Activated T-helper 2 cell treated with anti-CD3 and anti-CD28 coated beads, Interferon-gamma antibody, Interleukin-2, Interleukin-4, amounts not matched to agents 10 μg/mL and 5 μg/mL and 100 μg/mL, durations not matched to agents 14 hours and 24 hours and 36 hours (primary cell): ENCODE data around the gene DOCK8. TPM values are rescaled to one million over a fixed set of nuclear protein-coding genes. Genes with fewer than 3 reads are reported as not detected.
"Not testable (repeated sequence)": the region's sequence is repeated elsewhere in the genome, so short reads cannot be mapped to it uniquely, and the experiment has no call there.

ENCODE experiments used
- DNase-seq: peaks from one replicate; pipeline ENCODE4 v3.0.0; 2021; ENCODE audit warnings: low spot score
- H3K27ac Mint-ChIP-seq: one replicate; pipeline ENCODE4 v1.8.0; 2021; ENCODE audit warnings: mixed read lengths
- H3K27me3 Mint-ChIP-seq: one replicate; pipeline ENCODE4 v1.8.0; 2021; ENCODE audit warnings: low read depth, mixed read lengths
- H3K36me3 Mint-ChIP-seq: one replicate; pipeline ENCODE4 v1.8.0; 2021; ENCODE audit warnings: low read depth, mixed read lengths
- H3K4me1 Mint-ChIP-seq: one replicate; pipeline ENCODE4 v1.8.0; 2021; ENCODE audit warnings: low read depth, mixed read lengths
- H3K4me3 Mint-ChIP-seq: one replicate; pipeline ENCODE4 v1.8.0; 2021; ENCODE audit warnings: low read depth, mild to moderate bottlenecking, moderate library complexity, mixed read lengths
- H3K9me3 Mint-ChIP-seq: one replicate; pipeline ENCODE4 v1.8.0; 2021; ENCODE audit warnings: mixed read lengths
- intact Hi-C: fragments of 100-400 bp; cut with micrococcal nuclease; formaldehyde crosslinking; loops from one replicate; pipeline ENCODE4 v1.15.1; 2023
- total RNA-seq: library from RNA; stranded (reverse); gene quantifications from 2 replicates; pipeline ENCODE4 v1.2.3, GENCODE V29; 2022

The DOCK8 gene
- total RNA-seq, 1 donor from 2014 or later, result 113 TPM

DNA sequence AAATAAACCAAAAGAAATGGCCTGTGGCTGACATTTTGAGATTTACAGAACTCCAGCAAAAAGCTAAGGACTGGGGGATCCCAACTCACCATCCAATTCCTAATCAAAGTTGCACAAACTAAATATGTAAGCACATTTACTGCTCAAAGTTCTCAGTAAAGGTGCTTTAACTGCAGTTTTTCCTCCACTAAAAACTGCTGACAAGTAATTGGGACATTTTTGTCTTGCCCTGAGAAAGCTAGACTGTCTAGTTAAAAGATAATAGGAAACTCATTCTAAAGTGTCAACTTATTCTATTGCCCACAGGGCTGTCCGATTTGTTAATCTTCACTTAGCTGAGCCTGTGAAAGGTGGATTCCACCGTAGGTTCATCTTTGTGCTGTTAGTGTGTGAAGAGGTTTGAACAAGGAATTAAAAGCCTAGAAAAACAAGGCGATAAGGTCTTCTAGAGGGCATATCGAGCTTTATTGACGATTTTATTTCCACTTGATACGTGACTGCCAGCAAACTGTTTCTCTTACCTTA is 1.0 kb downstream of the DOCK8 start:
- H3K4me1 Mint-ChIP-seq, result peaks cover 35% of the 10 kb centered on the region
- H3K9me3 Mint-ChIP-seq, result no peaks in the 10 kb centered on the region
- intact Hi-C loops, result loop anchor here (1.0 kb wide), 1 partner anchor 63 kb away; no protein-coding TSS in a partner anchor
- H3K27ac Mint-ChIP-seq, result no peak overlapping the region
- no peak for DNase-seq
- peak overlapping the region; percentile 85 for H3K4me3 Mint-ChIP-seq
- H3K36me3 Mint-ChIP-seq, result peaks cover 24% of the 10 kb centered on the region
- H3K27me3 Mint-ChIP-seq, result peaks cover 12% of the 10 kb centered on the region

DNA sequence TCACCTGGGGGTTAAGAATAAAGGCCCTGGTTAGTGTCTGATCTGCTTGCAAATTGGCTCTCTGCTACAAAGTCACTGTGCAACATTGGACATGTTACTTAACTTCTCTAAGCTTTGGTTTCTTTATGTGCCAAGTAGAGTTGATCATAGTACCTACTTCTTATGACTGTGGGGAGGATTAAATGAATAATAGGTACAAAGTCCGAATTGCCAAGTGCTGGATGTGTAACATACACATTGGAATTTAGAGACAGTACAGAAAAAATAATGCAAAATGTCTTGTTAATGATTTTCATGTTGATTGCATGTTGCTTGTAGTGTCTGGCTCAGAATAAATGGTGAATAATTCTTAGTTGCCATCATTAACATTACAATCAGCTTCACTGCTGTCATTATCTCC is 2.2 kb downstream of the DOCK8 start:
- Mint-ChIP-seq H3K27me3 (peaks cover 12% of the 10 kb centered on the region), H3K27ac (no peak overlapping the region), H3K4me1 (peaks cover 39% of the 10 kb centered on the region), H3K36me3 (peaks cover 24% of the 10 kb centered on the region), H3K9me3 (no peaks in the 10 kb centered on the region), H3K4me3 (peak overlapping the region; percentile 85)
- DNase-seq, result no peak
- intact Hi-C loops, result no loop called here

DNA sequence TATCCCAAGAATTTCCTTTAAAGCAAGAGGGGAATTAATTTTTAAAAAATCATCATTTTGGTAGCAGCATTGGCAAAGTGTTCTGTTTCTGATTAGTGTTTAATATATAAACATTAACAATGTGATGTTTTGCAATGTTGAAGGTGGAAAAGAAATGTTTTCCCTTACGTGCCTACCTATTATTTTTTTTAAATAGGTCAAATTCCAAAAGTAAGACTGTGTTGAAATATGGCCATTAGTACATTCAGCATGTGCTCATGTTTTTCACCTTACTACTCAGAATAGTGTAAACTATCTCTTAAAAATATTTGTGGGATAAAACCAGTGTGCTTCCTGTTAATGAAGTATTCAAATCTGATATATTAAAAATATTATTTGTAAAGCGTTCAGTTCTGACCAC is 3.3 kb downstream of the DOCK8 start:
- Mint-ChIP-seq H3K4me1 (peaks cover 50% of the 10 kb centered on the region), H3K27me3 (peaks cover 11% of the 10 kb centered on the region), H3K4me3 (no peak overlapping the region), H3K27ac (no peak overlapping the region), H3K36me3 (peaks cover 24% of the 10 kb centered on the region), H3K9me3 (no peaks in the 10 kb centered on the region)
- intact Hi-C loops, result no loop called here
- DNase-seq, result no peak

DNA sequence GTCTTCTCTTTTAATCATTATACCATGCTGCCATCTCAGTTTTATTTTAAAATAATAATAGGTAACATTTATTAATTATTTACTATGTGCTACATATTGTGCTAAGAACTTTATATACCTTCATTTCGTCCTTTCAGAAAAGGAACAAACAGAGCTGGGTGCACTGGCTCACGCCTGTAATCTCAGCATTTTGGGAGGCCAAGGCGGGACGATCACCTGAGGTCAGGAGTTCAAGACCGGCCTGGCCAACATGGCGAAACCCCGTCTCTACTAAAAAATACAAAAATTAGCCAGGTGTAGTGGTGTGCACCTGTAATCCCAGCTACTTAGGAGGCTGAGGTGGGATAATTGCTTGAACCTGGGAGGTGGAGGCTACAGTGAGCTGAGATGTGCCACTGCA is 4.4 kb downstream of the DOCK8 start:
- DNase-seq, H3K27ac Mint-ChIP-seq, H3K27me3 Mint-ChIP-seq, H3K9me3 Mint-ChIP-seq, H3K4me3 Mint-ChIP-seq, intact Hi-C loops: not testable (repeated sequence)
- Mint-ChIP-seq H3K4me1 (peaks cover 58% of the 10 kb centered on the region), H3K36me3 (peaks cover 24% of the 10 kb centered on the region)

- Mint-ChIP-seq H3K4me1 (peaks cover 58% of the 10 kb centered on the region), H3K27ac (no peak overlapping the region), H3K36me3 (peaks cover 29% of the 10 kb centered on the region), H3K4me3 (no peak overlapping the region), H3K27me3 (peaks cover 10% of the 10 kb centered on the region), H3K9me3 (no peaks in the 10 kb centered on the region)
- intact Hi-C loops, result no loop called here
- no peak for DNase-seq
Observed at GRCh38 chr9:219670-220365, 5.2 kb downstream of the DOCK8 start.

DNA sequence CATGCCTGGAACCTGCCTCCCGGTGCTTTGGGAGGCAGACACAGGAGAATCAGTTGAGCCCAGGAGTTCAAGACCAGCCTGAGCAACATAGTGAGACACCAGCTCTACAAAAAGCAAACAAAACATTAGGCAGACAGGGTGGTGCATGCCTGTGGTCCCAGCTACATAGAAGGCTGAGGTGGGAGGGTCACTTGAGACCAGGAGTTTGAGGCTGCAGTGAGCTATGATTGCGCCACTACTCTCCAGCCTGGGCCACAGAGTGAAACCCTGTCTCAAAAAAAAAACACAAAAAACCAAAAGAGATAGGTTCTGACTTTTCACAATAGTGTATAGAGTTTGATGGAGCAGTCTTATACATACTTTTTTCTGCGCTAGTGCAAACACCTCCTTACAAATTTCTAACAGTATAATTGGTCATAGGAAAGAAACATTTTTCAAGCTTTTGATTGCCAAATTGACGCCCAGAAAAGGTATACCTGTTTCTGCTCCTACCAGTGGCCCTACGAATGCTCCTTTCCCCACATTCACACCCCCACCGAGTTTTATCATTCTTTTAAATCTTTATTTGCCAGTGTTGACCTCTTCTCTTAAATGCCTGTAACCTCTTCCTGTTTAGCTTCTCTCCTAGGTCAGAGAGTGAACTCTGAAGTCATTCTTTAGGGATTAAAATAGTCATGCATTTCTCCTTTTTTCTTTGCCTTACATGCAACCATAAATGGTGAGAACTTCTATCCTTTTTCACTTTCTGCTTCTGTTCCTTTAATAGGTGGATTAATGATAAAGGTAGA is 7.5 kb downstream of the DOCK8 start:
- Mint-ChIP-seq H3K4me1 (peaks cover 42% of the 10 kb centered on the region), H3K27me3 (peaks cover 3% of the 10 kb centered on the region), H3K36me3 (peaks cover 18% of the 10 kb centered on the region), H3K27ac (peak overlapping the region; percentile 74), H3K4me3 (peak overlapping the region; percentile 28), H3K9me3 (no peaks in the 10 kb centered on the region)
- intact Hi-C loops, result no loop called here
- no peak for DNase-seq

- Mint-ChIP-seq H3K4me3 (peak overlapping the region; percentile 28), H3K27ac (peak overlapping the region; percentile 74), H3K4me1 (peaks cover 38% of the 10 kb centered on the region), H3K9me3 (peaks cover 6% of the 10 kb centered on the region), H3K36me3 (peaks cover 21% of the 10 kb centered on the region), H3K27me3 (no peaks in the 10 kb centered on the region)
- no peak for DNase-seq
- intact Hi-C loops, result no loop called here
Observed at GRCh38 chr9:223152-223551, 8.5 kb downstream of the DOCK8 start.

DNA sequence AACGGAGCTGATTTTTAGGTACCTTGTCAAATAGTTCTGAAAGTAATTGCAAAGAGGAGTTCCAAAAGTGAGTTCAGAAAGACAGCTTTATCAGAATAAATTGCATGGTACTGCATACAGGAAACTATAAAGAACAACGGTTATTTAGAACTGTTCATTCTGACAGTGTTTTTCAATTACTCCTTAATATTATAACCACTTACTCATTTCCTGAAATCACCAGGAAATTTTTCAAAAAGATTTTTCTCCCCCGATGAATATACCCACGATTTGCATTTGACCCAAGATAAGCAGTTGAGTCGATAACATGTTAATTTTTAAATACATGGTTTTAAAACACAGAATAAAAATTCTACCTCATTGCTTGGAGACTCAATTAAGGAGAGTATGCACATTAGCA is 9.4 kb downstream of the DOCK8 start:
- no peak for DNase-seq
- H3K9me3 Mint-ChIP-seq, result peaks cover 8% of the 10 kb centered on the region
- peak overlapping the region; percentile 31 for H3K4me3 Mint-ChIP-seq
- intact Hi-C loops, result no loop called here
- H3K36me3 Mint-ChIP-seq, result peaks cover 27% of the 10 kb centered on the region
- H3K27ac Mint-ChIP-seq, result peak overlapping the region; percentile 11
- peaks cover 36% of the 10 kb centered on the region for H3K4me1 Mint-ChIP-seq
- no peaks in the 10 kb centered on the region for H3K27me3 Mint-ChIP-seq

DNA sequence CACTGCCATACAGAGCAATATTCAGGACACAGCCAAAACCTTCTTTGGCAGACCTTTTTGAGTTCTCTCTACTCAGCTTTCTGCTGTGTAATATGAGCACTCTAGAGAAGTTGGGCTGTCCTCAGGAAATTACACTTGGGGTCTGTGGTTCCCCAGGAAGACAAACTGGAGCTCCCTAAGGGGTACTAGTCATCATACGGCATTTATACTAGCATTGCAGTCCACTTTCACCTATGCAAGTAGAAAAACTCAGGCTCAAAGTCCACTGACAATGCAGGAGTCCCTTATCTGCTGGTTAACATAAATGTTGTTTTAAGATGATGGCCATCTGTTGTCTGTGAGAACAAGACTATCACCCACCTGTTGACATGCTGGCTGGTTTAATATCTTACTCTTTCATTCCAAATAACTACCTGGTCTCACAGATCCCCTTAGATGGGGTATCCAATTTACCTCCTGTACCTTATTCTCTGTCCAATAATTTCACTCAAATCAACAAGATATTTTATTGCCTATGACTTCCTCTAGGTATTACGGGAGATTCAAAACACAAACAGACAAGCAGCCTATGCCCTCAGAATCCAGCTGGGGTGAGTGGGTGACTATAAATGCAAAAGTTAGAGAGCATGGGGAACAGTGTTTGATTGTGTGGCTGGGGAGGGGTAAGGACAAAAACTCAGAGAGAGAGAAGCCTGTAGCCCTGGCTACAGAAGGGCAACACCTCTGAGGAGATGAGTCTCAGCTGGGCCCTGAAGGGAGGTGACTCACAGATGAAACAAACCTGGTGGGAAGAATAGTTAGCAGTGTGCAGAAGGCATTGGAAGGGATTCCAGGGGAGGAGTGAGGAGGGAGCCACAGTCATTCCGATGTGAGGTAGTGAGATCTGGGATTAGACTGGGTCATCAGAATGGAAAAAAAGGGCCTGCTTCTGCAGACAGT is 10.2 kb downstream of the DOCK8 start:
- Mint-ChIP-seq H3K27ac (peak overlapping the region; percentile 11), H3K9me3 (peaks cover 14% of the 10 kb centered on the region), H3K36me3 (peaks cover 32% of the 10 kb centered on the region), H3K4me1 (peaks cover 34% of the 10 kb centered on the region), H3K27me3 (no peaks in the 10 kb centered on the region), H3K4me3 (no peak overlapping the region)
- no peak for DNase-seq
- intact Hi-C loops, result no loop called here

DNA sequence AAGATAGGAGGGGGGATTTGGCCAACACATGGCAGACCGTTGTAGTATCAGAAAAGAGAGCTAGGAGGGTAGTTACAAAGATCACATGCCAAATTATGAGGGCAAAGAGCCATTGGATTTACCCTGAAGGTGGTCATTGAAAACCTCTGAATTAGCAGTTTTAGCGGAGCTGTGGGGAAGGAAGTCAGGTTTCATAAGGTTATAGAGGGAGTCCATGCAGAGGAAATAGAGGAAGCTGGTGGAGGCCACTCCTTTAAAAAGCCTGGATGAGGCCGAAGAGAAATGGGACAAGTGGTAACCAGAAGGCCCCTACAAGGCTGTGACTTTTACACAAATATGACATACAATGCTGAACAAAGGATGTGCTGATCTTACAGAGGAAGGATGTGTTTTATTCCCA is 13.2 kb downstream of the DOCK8 start:
- intact Hi-C loops, result no loop called here
- peaks cover 33% of the 10 kb centered on the region for H3K36me3 Mint-ChIP-seq
- peaks cover 13% of the 10 kb centered on the region for H3K4me1 Mint-ChIP-seq
- no peak for DNase-seq
- peaks cover 19% of the 10 kb centered on the region for H3K9me3 Mint-ChIP-seq
- H3K27me3 Mint-ChIP-seq, result no peaks in the 10 kb centered on the region
- no peak overlapping the region for H3K4me3 Mint-ChIP-seq
- no peak overlapping the region for H3K27ac Mint-ChIP-seq

GRCh38 chr9:228929-229695 is 14.4 kb downstream of the DOCK8 start:
- H3K9me3 Mint-ChIP-seq, result peaks cover 24% of the 10 kb centered on the region
- H3K4me1 Mint-ChIP-seq, result peaks cover 5% of the 10 kb centered on the region
- H3K36me3 Mint-ChIP-seq, result peaks cover 38% of the 10 kb centered on the region
- DNase-seq, result no peak
- no peak overlapping the region for H3K27ac Mint-ChIP-seq
- intact Hi-C loops, result no loop called here
- H3K27me3 Mint-ChIP-seq, result no peaks in the 10 kb centered on the region
- no peak overlapping the region for H3K4me3 Mint-ChIP-seq

GRCh38 chr9:231625-232024 is 17.0 kb downstream of the DOCK8 start:
- DNase-seq, H3K27me3 Mint-ChIP-seq, H3K4me3 Mint-ChIP-seq, H3K27ac Mint-ChIP-seq, intact Hi-C loops: not testable (repeated sequence)
- Mint-ChIP-seq H3K9me3 (peaks cover 40% of the 10 kb centered on the region), H3K36me3 (peaks cover 58% of the 10 kb centered on the region), H3K4me1 (peaks cover 12% of the 10 kb centered on the region)
